GM12864 (cell line): ENCODE data around the gene SAP30.

Experiments
- DNase-seq: peaks from one replicate; pipeline ENCODE4 v3.0.0-alpha.2; 2011; ENCODE audit warnings: low read depth
- H3K4me3 ChIP-seq: 2 replicates; pipeline ENCODE4 v1.5.1; 2011; ENCODE audit warnings: mild to moderate bottlenecking, low read depth, low read length, control low read depth
- TF ChIP-seq, protein P1 (sequence below): IDR thresholded peaks from 2 replicates; pipeline ENCODE4 v1.5.1; 2011; ENCODE audit warnings: low read depth, mild to moderate bottlenecking, moderate library complexity, low read length, control low read depth, inconsistent platforms; ENCODE audit errors: missing control alignments

SAP30 gene

DNA sequence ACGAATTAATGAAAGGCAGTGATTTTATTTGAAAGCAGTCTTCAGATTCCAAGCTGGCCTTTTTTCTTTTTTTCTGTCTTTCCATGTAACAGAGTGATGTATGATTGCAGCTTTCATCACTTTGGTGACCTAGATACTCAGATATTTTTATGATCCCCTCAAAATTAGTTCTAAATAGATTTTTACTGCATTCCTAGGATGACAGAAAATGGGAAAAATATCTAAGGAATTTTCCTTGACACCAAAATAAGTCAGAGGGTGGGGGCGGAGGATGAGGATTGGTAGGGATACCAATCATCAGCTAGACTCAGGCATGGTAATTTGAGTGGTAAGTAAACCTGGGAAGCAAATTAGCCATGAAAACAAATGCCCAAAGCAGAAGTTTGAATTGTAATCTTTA, 24.7 kb upstream of the SAP30 start:
- H3K4me3 ChIP-seq = no peak overlapping the region
- DNase-seq = no peak

DNA sequence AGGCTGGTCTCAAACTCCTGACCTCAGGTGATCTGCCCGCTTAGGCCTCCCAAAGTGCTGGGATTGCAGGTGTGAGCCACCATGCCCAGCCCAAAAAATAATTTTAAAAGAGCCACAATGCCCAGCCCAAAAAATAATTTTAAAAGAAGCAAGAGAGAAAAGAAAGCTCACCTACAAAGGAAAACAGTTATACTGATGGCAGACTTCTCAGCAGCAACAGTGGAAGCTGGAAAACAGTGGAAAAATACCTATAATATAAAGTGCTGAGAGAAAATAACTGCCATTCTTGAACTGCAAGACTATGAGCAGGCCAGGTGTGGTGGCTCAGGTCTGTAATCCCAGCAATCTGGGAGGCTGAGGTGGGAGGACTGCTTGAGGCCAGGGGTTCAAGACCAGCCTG, 23.3 kb upstream of the SAP30 start:
- TF ChIP-seq, protein P1, sequence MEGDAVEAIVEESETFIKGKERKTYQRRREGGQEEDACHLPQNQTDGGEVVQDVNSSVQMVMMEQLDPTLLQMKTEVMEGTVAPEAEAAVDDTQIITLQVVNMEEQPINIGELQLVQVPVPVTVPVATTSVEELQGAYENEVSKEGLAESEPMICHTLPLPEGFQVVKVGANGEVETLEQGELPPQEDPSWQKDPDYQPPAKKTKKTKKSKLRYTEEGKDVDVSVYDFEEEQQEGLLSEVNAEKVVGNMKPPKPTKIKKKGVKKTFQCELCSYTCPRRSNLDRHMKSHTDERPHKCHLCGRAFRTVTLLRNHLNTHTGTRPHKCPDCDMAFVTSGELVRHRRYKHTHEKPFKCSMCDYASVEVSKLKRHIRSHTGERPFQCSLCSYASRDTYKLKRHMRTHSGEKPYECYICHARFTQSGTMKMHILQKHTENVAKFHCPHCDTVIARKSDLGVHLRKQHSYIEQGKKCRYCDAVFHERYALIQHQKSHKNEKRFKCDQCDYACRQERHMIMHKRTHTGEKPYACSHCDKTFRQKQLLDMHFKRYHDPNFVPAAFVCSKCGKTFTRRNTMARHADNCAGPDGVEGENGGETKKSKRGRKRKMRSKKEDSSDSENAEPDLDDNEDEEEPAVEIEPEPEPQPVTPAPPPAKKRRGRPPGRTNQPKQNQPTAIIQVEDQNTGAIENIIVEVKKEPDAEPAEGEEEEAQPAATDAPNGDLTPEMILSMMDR = no peak
- H3K4me3 ChIP-seq = no peak overlapping the region
- no peak for DNase-seq

More for the DNA sequence above, 24.7 kb upstream of the SAP30 start:
- TF ChIP-seq, protein P1 = no peak

DNA sequence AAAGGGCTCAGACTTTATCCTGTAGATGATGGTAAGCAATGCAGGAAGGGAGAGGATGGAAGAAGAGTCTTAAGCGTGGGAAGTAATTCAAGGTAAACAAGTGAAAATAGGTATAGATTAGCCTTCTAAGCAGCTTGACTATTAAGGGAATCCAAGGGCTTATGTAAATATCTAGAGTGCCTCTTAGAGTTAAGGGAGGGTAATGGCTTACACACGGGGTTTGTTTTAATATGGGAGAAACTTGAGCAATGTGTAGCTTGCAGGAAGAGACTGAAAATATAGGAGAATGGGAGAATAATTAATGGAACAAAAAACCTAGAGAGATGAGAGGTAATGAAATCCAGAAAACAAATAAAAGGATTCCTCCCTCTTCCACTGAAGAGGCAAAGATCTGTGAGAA, 12.8 kb upstream of the SAP30 start:
- no peak overlapping the region for H3K4me3 ChIP-seq
- TF ChIP-seq, protein P1 = no peak
- no peak for DNase-seq

DNA sequence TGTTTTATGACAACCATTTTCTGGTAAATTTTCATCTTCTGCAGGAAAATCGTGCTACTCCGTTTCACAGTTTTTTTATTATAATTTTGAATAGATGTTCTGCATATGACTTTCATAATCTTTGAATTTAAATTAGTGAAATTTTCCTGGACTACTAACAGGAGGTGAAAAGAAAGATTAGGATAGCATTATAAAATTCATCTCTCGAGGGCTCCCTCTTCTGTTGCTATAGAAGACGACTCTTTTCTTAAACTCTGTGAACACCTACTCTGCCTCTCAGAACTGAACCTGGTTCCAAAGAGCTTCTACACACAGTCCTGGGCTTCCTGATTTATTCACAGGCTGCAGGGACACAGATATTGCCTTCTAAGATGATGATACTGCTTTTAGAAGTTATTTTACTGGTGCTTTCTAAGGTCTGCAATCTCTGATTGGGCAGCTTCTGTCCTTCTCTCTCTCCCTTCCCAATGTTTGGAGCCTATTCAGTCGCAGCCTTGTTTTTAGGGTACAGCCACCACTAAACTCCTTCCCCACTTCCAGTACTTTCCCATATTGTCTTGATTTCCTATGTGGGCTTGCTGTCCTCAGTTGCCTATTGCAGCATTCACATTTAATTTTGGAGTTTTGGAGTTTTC, 10.1 kb upstream of the SAP30 start:
- TF ChIP-seq, protein P1 = peak; percentile 22
- H3K4me3 ChIP-seq = no peak overlapping the region
- DNase-seq = no peak

DNA sequence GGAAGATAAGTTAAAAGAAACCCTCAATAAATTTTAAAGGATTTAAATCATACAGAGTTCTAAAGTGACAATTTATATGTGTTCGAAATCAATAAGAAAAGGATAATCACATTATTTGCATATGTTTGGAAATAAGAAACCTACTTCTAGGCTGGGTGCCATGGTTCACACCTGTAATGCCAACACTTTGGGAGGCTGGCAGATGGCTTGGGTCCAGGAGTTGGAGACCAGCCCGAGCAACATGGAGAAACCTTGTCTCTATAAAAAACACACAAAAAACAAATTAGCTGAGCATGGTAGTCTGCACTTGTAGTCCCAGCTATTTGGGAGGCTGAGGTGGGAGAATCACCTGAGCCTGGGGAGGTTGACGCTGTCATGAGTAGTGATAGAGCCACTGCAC, 8.1 kb upstream of the SAP30 start:
- TF ChIP-seq, protein P1 = no peak
- no peak overlapping the region for H3K4me3 ChIP-seq
- no peak for DNase-seq

DNA sequence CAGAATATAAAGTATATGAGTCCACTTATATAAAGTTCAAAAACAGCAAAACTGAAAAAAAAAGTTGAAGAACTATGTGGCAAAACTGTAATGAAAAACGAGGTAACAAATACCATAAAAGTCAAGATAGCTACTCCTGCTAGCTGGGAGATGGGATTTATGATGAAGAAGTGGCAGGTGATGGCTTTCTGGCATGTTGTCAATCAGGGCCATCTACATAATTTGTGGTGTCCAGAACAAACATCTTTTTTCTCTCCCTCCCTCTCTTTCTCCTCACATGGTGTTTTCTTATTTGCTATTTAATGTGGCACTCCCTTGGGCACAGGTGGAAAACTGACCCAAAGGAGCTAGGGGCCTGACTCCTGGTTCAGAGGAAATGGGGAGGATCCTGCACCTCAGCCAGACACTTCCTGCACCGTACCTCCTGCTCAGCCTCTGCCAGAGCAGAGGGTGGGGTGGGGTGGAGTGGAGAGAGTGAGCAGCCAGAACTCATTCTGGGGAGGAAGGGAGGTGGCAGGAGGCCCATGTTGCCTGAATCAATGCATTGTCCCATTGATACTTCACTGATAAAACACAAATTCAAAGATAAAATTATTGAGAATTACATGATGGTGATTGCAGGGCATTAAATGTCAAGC, 5.3 kb upstream of the SAP30 start:
- TF ChIP-seq, protein P1 = no peak
- DNase-seq = no peak
- no peak overlapping the region for H3K4me3 ChIP-seq

DNA sequence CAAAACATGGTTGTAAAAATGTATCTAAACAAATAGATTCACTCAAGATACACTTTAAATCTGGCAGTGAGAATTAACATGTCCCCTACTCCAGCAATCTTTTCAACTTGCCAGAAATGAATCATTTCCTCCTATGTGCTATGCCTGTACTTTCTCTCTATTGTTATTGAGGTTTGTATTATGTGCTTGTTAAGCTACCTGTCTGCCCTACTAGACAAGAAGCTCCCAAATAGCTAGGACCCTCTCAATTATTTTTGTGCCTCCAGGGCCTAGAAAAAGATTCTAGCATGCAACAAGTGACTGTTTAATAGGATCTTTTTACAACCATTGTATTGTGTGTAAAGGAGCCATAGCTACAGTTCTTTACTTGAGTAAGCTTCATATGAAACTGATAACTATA, 3.5 kb upstream of the SAP30 start:
- H3K4me3 ChIP-seq = peak overlapping the region; percentile 16; the same call in 1 of the 2 replicates
- TF ChIP-seq, protein P1 = no peak
- DNase-seq = no peak
